Karpas-422 (cell line): ENCODE data around the gene DMPK. TPM values are rescaled to one million over a fixed set of nuclear protein-coding genes. Genes with fewer than 3 reads are reported as not detected.
A peak's percentile ranks its signal among the peaks of the same experiment; 100 is the strongest.
"Not testable (repeated sequence)": the region's sequence is repeated elsewhere in the genome, so short reads cannot be mapped to it uniquely, and the experiment has no call there.

Experiments
- DNase-seq: peaks from one replicate; pipeline ENCODE4 v3.0.0-alpha.2; 2015
- H2AFZ ChIP-seq: fragments of 200-600 bp; sonication (generic); 2 replicates; pipeline ENCODE4 v1.6.1; 2014; ENCODE audit warnings: antibody characterized with exemption, low read length, mixed read lengths
- H3K27ac ChIP-seq: fragments of 200-600 bp; sonication (generic); 2 replicates; pipeline ENCODE4 v1.5.1; 2014; ENCODE audit warnings: mild to moderate bottlenecking, low read length, moderate library complexity
- H3K27me3 ChIP-seq: fragments of 200-600 bp; sonication (generic); 2 replicates; pipeline ENCODE4 v1.6.1; 2014; ENCODE audit warnings: low read length, mixed read lengths
- H3K36me3 ChIP-seq: fragments of 200-600 bp; sonication (generic); 2 replicates; pipeline ENCODE4 v1.6.1; 2014; ENCODE audit warnings: low read length, mixed read lengths; ENCODE audit not compliant: insufficient read depth
- H3K4me1 ChIP-seq: fragments of 200-600 bp; sonication (generic); 2 replicates; pipeline ENCODE4 v1.6.1; 2014; ENCODE audit warnings: mild to moderate bottlenecking, low read length, mixed read lengths
- H3K4me2 ChIP-seq: fragments of 200-600 bp; sonication (generic); 2 replicates; pipeline ENCODE4 v1.6.1; 2014; ENCODE audit warnings: low read length, low read depth, mild to moderate bottlenecking; ENCODE audit not compliant: poor library complexity, severe bottlenecking
- H3K4me3 ChIP-seq: fragments of 200-600 bp; sonication (generic); 2 replicates; pipeline ENCODE4 v1.5.1; 2014; ENCODE audit warnings: mild to moderate bottlenecking, antibody characterized with exemption, low read length, mixed read lengths
- H3K79me2 ChIP-seq: fragments of 200-600 bp; sonication (generic); 2 replicates; pipeline ENCODE4 v1.6.1; 2014; ENCODE audit warnings: mild to moderate bottlenecking, low read length, mixed read lengths
- H3K9ac ChIP-seq: fragments of 200-600 bp; sonication (generic); 2 replicates; pipeline ENCODE4 v1.6.0; 2014; ENCODE audit warnings: low read length
- H3K9me2 ChIP-seq: fragments of 200-600 bp; sonication (generic), shearing (Covaris generic); replicated peaks from 2 replicates; pipeline ENCODE4 v1.6.0; 2014; ENCODE audit warnings: mild to moderate bottlenecking, low read length, moderate library complexity; ENCODE audit not compliant: insufficient read depth
- H3K9me3 ChIP-seq: fragments of 300-700, 200-600 bp; sonication (generic); 2 replicates; pipeline ENCODE4 v1.6.1; 2014; ENCODE audit warnings: low read length, mixed read lengths
- H4K20me1 ChIP-seq: fragments of 200-600 bp; sonication (generic); 2 replicates; pipeline ENCODE4 v1.6.1; 2014; ENCODE audit warnings: mild to moderate bottlenecking, antibody characterized with exemption, low read length, low read depth; ENCODE audit not compliant: insufficient read depth
- total RNA-seq: library from RNA; depleted of rRNA; stranded (reverse); fragments of >200 nt; shearing (Covaris generic); gene quantifications from 2 replicates; pipeline ENCODE4 v1.2.3, GENCODE V29; 2014; ENCODE audit warnings: low replicate concordance

Gene DMPK
- total RNA-seq, 1 experiment from 2014 or later, result 11.5 TPM

- no peaks in the 10 kb centered on the region for H3K9me2 ChIP-seq
- H3K36me3 ChIP-seq, result no peaks in the 10 kb centered on the region
- H3K9ac ChIP-seq, result no peak overlapping the region
- no peaks in the 10 kb centered on the region for H3K27me3 ChIP-seq
- no peaks in the 10 kb centered on the region for H3K9me3 ChIP-seq
- no peak overlapping the region for H3K27ac ChIP-seq
- no peaks in the 10 kb centered on the region for H3K79me2 ChIP-seq
- H3K4me3 ChIP-seq, result no peak overlapping the region
- no peak for DNase-seq
- H3K4me1 ChIP-seq, result no peaks in the 10 kb centered on the region
- no peak overlapping the region for H3K4me2 ChIP-seq
- H4K20me1 ChIP-seq, result no peaks in the 10 kb centered on the region
- no peak overlapping the region for H2AFZ ChIP-seq
Observed at GRCh38 chr19:45809643-45810159, 27.4 kb upstream of the DMPK start.

- H3K4me3 ChIP-seq, result no peak overlapping the region
- no peak for DNase-seq
- H3K9ac ChIP-seq, result no peak overlapping the region
- H3K4me2 ChIP-seq, result no peak overlapping the region
- H3K27ac ChIP-seq, result no peak overlapping the region
- no peaks in the 10 kb centered on the region for H3K36me3 ChIP-seq
- no peaks in the 10 kb centered on the region for H3K4me1 ChIP-seq
- no peak overlapping the region for H2AFZ ChIP-seq
- no peaks in the 10 kb centered on the region for H4K20me1 ChIP-seq
- no peaks in the 10 kb centered on the region for H3K9me2 ChIP-seq
- no peaks in the 10 kb centered on the region for H3K79me2 ChIP-seq
- H3K9me3 ChIP-seq, result no peaks in the 10 kb centered on the region
- H3K27me3 ChIP-seq, result no peaks in the 10 kb centered on the region
Observed at GRCh38 chr19:45805719-45806118, 23.4 kb upstream of the DMPK start.

- Histone ChIP-seq H3K36me3 (no peaks in the 10 kb centered on the region), H3K9ac (no peak overlapping the region), H3K4me1 (no peaks in the 10 kb centered on the region; the same call in 1 of the 2 replicates), H3K4me3 (no peak overlapping the region), H2AFZ (no peak overlapping the region), H3K79me2 (no peaks in the 10 kb centered on the region), H3K4me2 (no peak overlapping the region), H3K9me3 (no peaks in the 10 kb centered on the region), H3K27ac (no peak overlapping the region), H4K20me1 (no peaks in the 10 kb centered on the region), H3K27me3 (no peaks in the 10 kb centered on the region), H3K9me2 (no peaks in the 10 kb centered on the region)
- DNase-seq, result no peak
Observed at GRCh38 chr19:45804959-45805230, 22.6 kb upstream of the DMPK start.

GRCh38 chr19:45804140-45804958 is 22.1 kb upstream of the DMPK start:
- H3K9me3 ChIP-seq, result no peaks in the 10 kb centered on the region
- H3K9ac ChIP-seq, result no peak overlapping the region
- H3K79me2 ChIP-seq, result no peaks in the 10 kb centered on the region
- no peak overlapping the region for H3K27ac ChIP-seq
- no peak overlapping the region for H3K4me3 ChIP-seq
- H3K27me3 ChIP-seq, result no peaks in the 10 kb centered on the region
- no peaks in the 10 kb centered on the region for H4K20me1 ChIP-seq
- no peak overlapping the region for H3K4me2 ChIP-seq
- no peaks in the 10 kb centered on the region; the same call in 1 of the 2 replicates for H3K4me1 ChIP-seq
- H3K36me3 ChIP-seq, result no peaks in the 10 kb centered on the region
- no peak overlapping the region for H2AFZ ChIP-seq
- no peaks in the 10 kb centered on the region for H3K9me2 ChIP-seq
- no peak for DNase-seq

GRCh38 chr19:45801603-45802175 is 19.4 kb upstream of the DMPK start:
- Histone ChIP-seq H3K4me2 (no peak overlapping the region), H3K27me3 (no peaks in the 10 kb centered on the region), H3K9ac (no peak overlapping the region), H3K4me1 (no peaks in the 10 kb centered on the region; the same call in 1 of the 2 replicates), H3K4me3 (no peak overlapping the region), H4K20me1 (no peaks in the 10 kb centered on the region), H3K27ac (no peak overlapping the region), H3K9me2 (no peaks in the 10 kb centered on the region), H3K36me3 (no peaks in the 10 kb centered on the region), H3K79me2 (no peaks in the 10 kb centered on the region), H2AFZ (no peak overlapping the region), H3K9me3 (no peaks in the 10 kb centered on the region)
- no peak for DNase-seq

GRCh38 chr19:45800070-45800553 is 17.8 kb upstream of the DMPK start:
- no peaks in the 10 kb centered on the region for H3K79me2 ChIP-seq
- no peaks in the 10 kb centered on the region for H3K9me3 ChIP-seq
- no peak overlapping the region for H3K9ac ChIP-seq
- no peak overlapping the region for H3K4me2 ChIP-seq
- H4K20me1 ChIP-seq, result no peaks in the 10 kb centered on the region
- no peaks in the 10 kb centered on the region for H3K36me3 ChIP-seq
- no peak overlapping the region for H3K27ac ChIP-seq
- no peak for DNase-seq
- H2AFZ ChIP-seq, result no peak overlapping the region
- no peaks in the 10 kb centered on the region for H3K27me3 ChIP-seq
- H3K4me1 ChIP-seq, result no peaks in the 10 kb centered on the region; the same call in 1 of the 2 replicates
- H3K4me3 ChIP-seq, result no peak overlapping the region
- no peaks in the 10 kb centered on the region for H3K9me2 ChIP-seq

GRCh38 chr19:45799541-45799940 is 17.3 kb upstream of the DMPK start:
- H3K79me2 ChIP-seq, H3K27ac ChIP-seq, H2AFZ ChIP-seq, H3K9me2 ChIP-seq, H3K4me3 ChIP-seq, H3K9me3 ChIP-seq, H3K36me3 ChIP-seq, H3K27me3 ChIP-seq, H3K4me1 ChIP-seq, H3K9ac ChIP-seq, H4K20me1 ChIP-seq, DNase-seq, H3K4me2 ChIP-seq: not testable (repeated sequence)

- H3K9me3 ChIP-seq, result no peaks in the 10 kb centered on the region
- H3K4me2 ChIP-seq, result no peak overlapping the region
- H3K9me2 ChIP-seq, result no peaks in the 10 kb centered on the region
- H3K27ac ChIP-seq, result no peak overlapping the region
- peak; percentile 79 for DNase-seq
- H4K20me1 ChIP-seq, result no peaks in the 10 kb centered on the region
- H3K9ac ChIP-seq, result no peak overlapping the region
- H2AFZ ChIP-seq, result no peak overlapping the region
- H3K27me3 ChIP-seq, result no peaks in the 10 kb centered on the region
- no peaks in the 10 kb centered on the region for H3K36me3 ChIP-seq
- no peaks in the 10 kb centered on the region for H3K79me2 ChIP-seq
- no peak overlapping the region for H3K4me3 ChIP-seq
- H3K4me1 ChIP-seq, result no peaks in the 10 kb centered on the region; the same call in 1 of the 2 replicates
Observed at GRCh38 chr19:45798995-45799517, 16.8 kb upstream of the DMPK start.
